HepG2 (cell line): ENCODE measurements around the gene SEC11A. TPM values are rescaled to one million over a fixed set of nuclear protein-coding genes. Genes with fewer than 3 reads are reported as not detected.
A peak's percentile ranks its signal among the peaks of the same experiment; 100 is the strongest.

Experiments
- ARHGAP35 ChIP-seq: sonication (generic); formaldehyde crosslinking; IDR thresholded peaks from 2 replicates; pipeline ENCODE4 v1.9.0; 2022; ENCODE audit warnings: mild to moderate bottlenecking, inconsistent platforms, moderate library complexity, missing genetic modification reagents, borderline replicate concordance
- ASH2L ChIP-seq: fragments of 300-600, 200-600 bp; sonication (generic); IDR thresholded peaks from 2 replicates; pipeline ENCODE4 v1.7.0; 2017; ENCODE audit warnings: low read depth, mild to moderate bottlenecking, moderate library complexity, mixed read lengths, low read length; ENCODE audit not compliant: insufficient read length
- ATF7-NPFF ChIP-seq: sonication (generic); formaldehyde crosslinking; IDR thresholded peaks from 2 replicates; pipeline ENCODE4 v1.8.1; 2023; ENCODE audit warnings: mild to moderate bottlenecking, low read depth, missing genetic modification reagents, moderate library complexity
- CENPBD1 ChIP-seq: sonication (generic); formaldehyde crosslinking; IDR thresholded peaks from 2 replicates; pipeline ENCODE4 v1.8.0; 2022; ENCODE audit warnings: missing genetic modification reagents, low read depth, mild to moderate bottlenecking, borderline replicate concordance
- HNRNPK ChIP-seq: fragments of 200-400 bp; formaldehyde crosslinking; IDR thresholded peaks from 2 replicates; pipeline ENCODE4 v1.6.1; 2018; ENCODE audit warnings: low read length, low read depth, moderate library complexity, mild to moderate bottlenecking; ENCODE audit not compliant: poor library complexity, severe bottlenecking
- LBX2 ChIP-seq: sonication (generic); formaldehyde crosslinking; IDR thresholded peaks from 2 replicates; pipeline ENCODE4 v1.5.0; 2020; ENCODE audit warnings: missing genetic modification reagents, mild to moderate bottlenecking, borderline replicate concordance
- MTA1 ChIP-seq: sonication (generic); formaldehyde crosslinking; IDR thresholded peaks from 2 replicates; pipeline ENCODE4 v1.4.0; 2020; ENCODE audit warnings: missing genetic modification reagents, mild to moderate bottlenecking, borderline replicate concordance
- MYNN ChIP-seq: sonication (generic); formaldehyde crosslinking; IDR thresholded peaks from 2 replicates; pipeline ENCODE4 v1.4.0; 2020; ENCODE audit warnings: mild to moderate bottlenecking, low read depth, missing genetic modification reagents
- RNF2 ChIP-seq: fragments of 450-650 bp; conservative IDR thresholded peaks from 2 replicates; pipeline ENCODE4 v1.6.1; 2016; ENCODE audit warnings: low read depth
- SALL1 ChIP-seq: sonication (generic); formaldehyde crosslinking; IDR thresholded peaks from 2 replicates; pipeline ENCODE4 v1.8.0; 2022; ENCODE audit warnings: mild to moderate bottlenecking, missing genetic modification reagents
- SKI ChIP-seq: fragments of 450-650 bp; IDR thresholded peaks from one replicate; pipeline ENCODE4 v1.6.1; 2018; ENCODE audit warnings: mild to moderate bottlenecking; ENCODE audit not compliant: partially characterized antibody
- SOX13 ChIP-seq, 3 experiments: fragments of 450-650 bp in 1 of 3; sonication (generic) in 1 of 3; formaldehyde crosslinking in 1 of 3; IDR thresholded peaks in 2 of 3; conservative IDR thresholded peaks in 1 of 3; 2 replicates each; pipeline versions ENCODE4 v1.5.0 to v1.6.1; 2016 to 2020; ENCODE audit warnings: antibody characterized with exemption in 1 of 3, mild to moderate bottlenecking in 1 of 3, missing compliant biosample characterization in 1 of 3, missing genetic modification reagents in 1 of 3, moderate library complexity in 1 of 3
- TFDP2 ChIP-seq: sonication (generic); formaldehyde crosslinking; IDR thresholded peaks from 2 replicates; pipeline ENCODE4 v1.4.0; 2020; ENCODE audit warnings: missing genetic modification reagents
- ZMYM4 ChIP-seq: sonication (generic); formaldehyde crosslinking; IDR thresholded peaks from 2 replicates; pipeline ENCODE4 v1.8.1; 2023; ENCODE audit warnings: mild to moderate bottlenecking, missing genetic modification reagents
- ZNF282 ChIP-seq: fragments of 450-650 bp; IDR thresholded peaks from 2 replicates; pipeline ENCODE4 v1.6.1; 2018; ENCODE audit not compliant: partially characterized antibody
- ZNF543 ChIP-seq: sonication (generic); formaldehyde crosslinking; IDR thresholded peaks from 2 replicates; pipeline ENCODE4 v1.4.0; 2020; ENCODE audit warnings: mild to moderate bottlenecking, missing genetic modification reagents
- ZNF609 ChIP-seq: sonication (generic); formaldehyde crosslinking; IDR thresholded peaks from 2 replicates; pipeline ENCODE4 v1.4.0; 2020; ENCODE audit warnings: mild to moderate bottlenecking, missing genetic modification reagents, borderline replicate concordance
- ZNF678 ChIP-seq: sonication (generic); formaldehyde crosslinking; IDR thresholded peaks from 2 replicates; pipeline ENCODE4 v1.4.0; 2020; ENCODE audit warnings: mild to moderate bottlenecking, missing genetic modification reagents
- ZSCAN21 ChIP-seq: sonication (generic); formaldehyde crosslinking; IDR thresholded peaks from 2 replicates; pipeline ENCODE4 v1.8.0; 2022; ENCODE audit warnings: mild to moderate bottlenecking, missing genetic modification reagents, moderate library complexity, borderline replicate concordance
- ZZZ3 ChIP-seq: sonication (generic); formaldehyde crosslinking; IDR thresholded peaks from 2 replicates; pipeline ENCODE4 v1.4.0; 2020; ENCODE audit warnings: missing genetic modification reagents, mild to moderate bottlenecking, borderline replicate concordance
- polyA plus RNA-seq, 8 experiments: library from polyadenylated mRNA; depleted of rRNA in 3 of 8; stranded (reverse) in 7 of 8; unstranded in 1 of 8; fragments of >200 nt; fragmentation: Illumina TruSeq in 4 of 8; extraction: Trizol in 4 of 8; gene quantifications; 2 replicates each; pipeline versions ENCODE4 v1.2.1 to v1.2.3, GENCODE V29; 2011 to 2016; ENCODE audit warnings: low read depth in 4 of 8, missing spikeins in 1 of 8, mixed read lengths in 1 of 8; ENCODE audit not compliant: insufficient read depth in 1 of 8
- total RNA-seq, 5 experiments: library from RNA; depleted of rRNA; stranded (reverse); fragments of >200 nt; fragmentation: Illumina TruSeq; extraction: Trizol; gene quantifications; 2 replicates each; pipeline ENCODE4 v1.2.3, GENCODE V29; 2016; ENCODE audit warnings: low read depth in 1 of 5

The SEC11A gene
- total and polyA plus RNA-seq, 2 of the 13 experiments (the other 11 are each of a cell fraction or from before 2014, with no cell fraction given) = 141 to 230 TPM

GRCh38 chr15:84633311-84634227 lies 82.4 kb downstream of the SEC11A start (continued):
- no peak for TF ChIP-seq SOX13 (IDR thresholded peaks at IDR 0.05)
- TF ChIP-seq SOX13 (CRISPR knock-in tag; conservative IDR thresholded peaks at IDR 0.05 in 1 of 2, IDR thresholded peaks at IDR 0.05 in 1 of 2) = peak in 1 of 2 experiments; percentile 62; a peak in 2 of 4 replicates
- TF ChIP-seq MYNN = no peak
- peak; percentile 73; the same call in 1 of the 2 replicates for TF ChIP-seq MTA1 (CRISPR knock-in tag)
- TF ChIP-seq LBX2 (CRISPR knock-in tag) = 0 out of 2 replicates have a peak, but pooled peaks have one; percentile 20
- TF ChIP-seq SKI = peak; percentile 5
- peak; percentile 64; the same call in 1 of the 2 replicates for TF ChIP-seq ATF7-NPFF (CRISPR knock-in tag)
- no peak for TF ChIP-seq ZZZ3
- peak; percentile 31; the same call in 1 of the 2 replicates for TF ChIP-seq ZMYM4 (CRISPR knock-in tag)
- peak; percentile 86; the same call in 1 of the 2 replicates for TF ChIP-seq ZSCAN21 (CRISPR knock-in tag)
- TF ChIP-seq ZNF678 (CRISPR knock-in tag) = 0 out of 2 replicates have a peak, but pooled peaks have one; percentile 12
- TF ChIP-seq CENPBD1 = no peak
- TF ChIP-seq ZNF282 = no peak
- TF ChIP-seq ZNF609 (CRISPR knock-in tag) = 0 out of 2 replicates have a peak, but pooled peaks have one; percentile 31
- peak; percentile 73; the same call in 1 of the 2 replicates for TF ChIP-seq RNF2
- peak; percentile 47; the same call in 1 of the 2 replicates for TF ChIP-seq ZNF543 (CRISPR knock-in tag)
- no peak for TF ChIP-seq TFDP2
- TF ChIP-seq SALL1 = peak; percentile 58; the same call in 1 of the 2 replicates
- TF ChIP-seq ARHGAP35 (CRISPR knock-in tag) = peak; percentile 45; the same call in 1 of the 2 replicates
- TF ChIP-seq HNRNPK = peak; percentile 30
- TF ChIP-seq ASH2L = peak; percentile 73
